DOHH2 (cell line): ENCODE results near the gene CERS6.

Experiments used
- H3F3A ChIP-seq: fragments of 200-600 bp; sonication (generic), shearing (Covaris generic); 2 replicates; pipeline ENCODE4 v1.6.0; 2016; ENCODE audit warnings: antibody characterized with exemption, mild to moderate bottlenecking; ENCODE audit not compliant: control insufficient read depth, insufficient read depth
- H3K27ac ChIP-seq: fragments of 200-600 bp; sonication (generic); 2 replicates; pipeline ENCODE4 v1.5.1; 2014; ENCODE audit warnings: low read depth, mild to moderate bottlenecking, low read length, moderate library complexity
- H3K27me3 ChIP-seq: fragments of 200-600 bp; sonication (generic); 2 replicates; pipeline ENCODE4 v1.6.1; 2014; ENCODE audit warnings: mild to moderate bottlenecking, low read length, mixed read lengths; ENCODE audit not compliant: control insufficient read depth
- H3K36me3 ChIP-seq: fragments of 200-600 bp; sonication (generic); 2 replicates; pipeline ENCODE4 v1.6.1; 2014; ENCODE audit warnings: mild to moderate bottlenecking, low read length, moderate library complexity, mixed read lengths; ENCODE audit not compliant: control insufficient read depth
- H3K4me1 ChIP-seq: fragments of 200-600 bp; sonication (generic); 2 replicates; pipeline ENCODE4 v1.6.1; 2014; ENCODE audit warnings: mild to moderate bottlenecking, low read length, mixed read lengths; ENCODE audit not compliant: control insufficient read depth
- H3K4me2 ChIP-seq: fragments of 200-600 bp; sonication (generic); 2 replicates; pipeline ENCODE4 v1.6.0; 2014; ENCODE audit warnings: mild to moderate bottlenecking, low read length, moderate library complexity
- H3K4me3 ChIP-seq: fragments of 200-600 bp; sonication (generic); 2 replicates; pipeline ENCODE4 v1.5.1; 2014; ENCODE audit warnings: mild to moderate bottlenecking, low read length, mixed read lengths
- H3K79me2 ChIP-seq: fragments of 200-600 bp; sonication (generic); 2 replicates; pipeline ENCODE4 v1.6.1; 2014; ENCODE audit warnings: mild to moderate bottlenecking, low read length, mixed read lengths; ENCODE audit not compliant: control insufficient read depth
- H3K9me2 ChIP-seq: fragments of 200-600 bp; sonication (generic); replicated peaks from 2 replicates; pipeline ENCODE4 v1.6.1; 2014; ENCODE audit warnings: mild to moderate bottlenecking, low read length, mixed read lengths; ENCODE audit not compliant: control insufficient read depth
- H3K9me3 ChIP-seq: fragments of 200-600 bp; sonication (generic); 2 replicates; pipeline ENCODE4 v1.6.1; 2014; ENCODE audit warnings: antibody characterized with exemption, low read length, mixed read lengths; ENCODE audit not compliant: control insufficient read depth, insufficient read depth
- H4K20me1 ChIP-seq: fragments of 200-600 bp; sonication (generic); 2 replicates; pipeline ENCODE4 v1.6.0; 2014; ENCODE audit warnings: low read depth, mild to moderate bottlenecking, antibody characterized with exemption, low read length, moderate library complexity; ENCODE audit not compliant: control insufficient read depth, insufficient read depth
- EZH2phosphoT487 ChIP-seq: fragments of 200-600 bp; sonication (generic); IDR thresholded peaks from 2 replicates; pipeline ENCODE4 v1.6.1; 2017; ENCODE audit warnings: borderline replicate concordance, mild to moderate bottlenecking, antibody characterized with exemption, low read length, moderate library complexity, mixed read lengths
- TF ChIP-seq, protein P1 (sequence below): fragments of 200-600 bp; sonication (generic); IDR thresholded peaks from one replicate; pipeline ENCODE4 v1.5.1; 2014; ENCODE audit warnings: antibody characterized with exemption, mild to moderate bottlenecking, low read depth, low read length; ENCODE audit not compliant: poor library complexity, severe bottlenecking

CERS6 gene

DNA sequence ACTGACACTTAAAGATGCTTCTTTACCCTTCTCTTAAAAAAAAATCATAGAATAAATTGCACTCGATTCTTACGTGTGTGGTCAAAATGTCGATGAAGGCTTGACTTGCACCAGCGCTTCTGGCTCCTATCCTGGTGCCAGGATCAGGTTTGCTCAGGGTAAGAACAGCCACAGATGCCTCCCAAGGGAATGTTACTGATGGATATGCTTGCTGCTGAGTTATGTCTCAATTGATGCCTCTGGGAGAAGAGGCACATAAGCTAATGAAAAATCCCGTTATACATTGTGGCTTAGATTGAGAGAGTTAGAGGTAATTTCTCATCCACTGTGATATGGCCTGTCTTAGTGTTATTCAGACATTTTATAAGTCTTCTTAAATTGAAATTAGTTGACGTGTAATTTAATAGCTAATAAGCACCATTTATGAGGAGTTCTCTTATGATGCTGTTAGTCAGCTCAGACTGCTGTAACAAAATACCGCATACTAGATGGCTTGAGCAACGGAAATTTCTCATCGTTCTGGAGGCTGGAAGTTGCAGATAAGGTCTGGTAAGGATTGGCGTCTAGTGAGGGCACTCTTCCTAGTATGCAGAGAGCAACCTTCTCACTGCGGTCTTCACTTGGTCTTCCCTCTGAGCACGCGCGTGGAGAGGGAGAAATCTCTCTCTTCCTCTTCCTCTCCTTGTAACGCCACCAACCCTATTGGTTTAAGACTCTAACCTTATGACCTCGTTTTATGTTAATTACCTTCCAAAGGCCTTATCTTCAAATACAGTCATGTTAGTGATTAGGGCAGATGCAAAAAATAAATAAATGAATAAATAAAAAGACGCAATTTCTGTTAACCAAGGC, 229.8 kb downstream of the CERS6 start:
- Histone ChIP-seq H3F3A (no peaks in the 10 kb centered on the region), H3K9me3 (no peaks in the 10 kb centered on the region), H4K20me1 (no peaks in the 10 kb centered on the region), H3K27me3 (0 out of 2 replicates have a peak, but pooled peaks cover 2% of the 10 kb centered on the region), H3K27ac (no peak overlapping the region), H3K79me2 (no peaks in the 10 kb centered on the region), H3K4me1 (no peaks in the 10 kb centered on the region), H3K36me3 (no peaks in the 10 kb centered on the region), H3K9me2 (no peaks in the 10 kb centered on the region), H3K4me2 (no peak overlapping the region), H3K4me3 (no peak overlapping the region)
- TF ChIP-seq, protein P1, sequence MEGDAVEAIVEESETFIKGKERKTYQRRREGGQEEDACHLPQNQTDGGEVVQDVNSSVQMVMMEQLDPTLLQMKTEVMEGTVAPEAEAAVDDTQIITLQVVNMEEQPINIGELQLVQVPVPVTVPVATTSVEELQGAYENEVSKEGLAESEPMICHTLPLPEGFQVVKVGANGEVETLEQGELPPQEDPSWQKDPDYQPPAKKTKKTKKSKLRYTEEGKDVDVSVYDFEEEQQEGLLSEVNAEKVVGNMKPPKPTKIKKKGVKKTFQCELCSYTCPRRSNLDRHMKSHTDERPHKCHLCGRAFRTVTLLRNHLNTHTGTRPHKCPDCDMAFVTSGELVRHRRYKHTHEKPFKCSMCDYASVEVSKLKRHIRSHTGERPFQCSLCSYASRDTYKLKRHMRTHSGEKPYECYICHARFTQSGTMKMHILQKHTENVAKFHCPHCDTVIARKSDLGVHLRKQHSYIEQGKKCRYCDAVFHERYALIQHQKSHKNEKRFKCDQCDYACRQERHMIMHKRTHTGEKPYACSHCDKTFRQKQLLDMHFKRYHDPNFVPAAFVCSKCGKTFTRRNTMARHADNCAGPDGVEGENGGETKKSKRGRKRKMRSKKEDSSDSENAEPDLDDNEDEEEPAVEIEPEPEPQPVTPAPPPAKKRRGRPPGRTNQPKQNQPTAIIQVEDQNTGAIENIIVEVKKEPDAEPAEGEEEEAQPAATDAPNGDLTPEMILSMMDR: no peak
- TF ChIP-seq EZH2phosphoT487: no peak

DNA sequence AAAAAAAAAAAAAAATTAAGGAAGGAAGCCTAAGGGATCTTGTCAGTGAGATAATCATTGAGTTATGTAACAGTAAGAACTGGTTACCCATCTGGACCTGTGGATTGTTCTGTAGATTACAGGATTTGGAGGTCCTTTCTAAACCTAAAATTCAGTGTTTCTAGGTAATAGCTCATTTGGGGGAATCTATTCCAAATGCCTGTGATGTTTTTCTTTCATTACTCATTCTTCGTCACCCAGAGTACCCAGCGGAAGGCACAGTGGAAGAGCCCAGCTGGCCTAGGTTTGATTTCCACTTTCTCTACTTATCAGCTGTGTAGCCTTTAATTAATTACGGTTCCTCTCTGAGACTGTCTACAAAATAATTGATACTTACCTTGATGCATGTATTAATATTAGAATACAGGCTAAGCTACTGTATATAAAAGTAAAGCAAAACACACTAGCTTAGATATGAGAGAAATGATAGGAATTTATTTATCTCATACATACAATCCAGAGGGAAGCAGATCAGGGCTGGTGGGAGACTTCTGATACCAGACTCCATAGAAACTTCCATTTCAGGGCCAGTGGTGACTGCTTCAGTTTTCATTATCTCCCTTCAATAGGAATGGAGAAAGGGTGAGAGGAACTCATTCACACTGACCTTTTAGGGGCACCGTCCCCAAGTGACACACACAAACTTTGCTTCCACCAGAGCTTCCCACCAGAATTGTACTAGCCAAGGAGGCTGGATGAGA, 230.6 kb downstream of the CERS6 start:
- Histone ChIP-seq H3K9me3 (no peaks in the 10 kb centered on the region), H3K79me2 (no peaks in the 10 kb centered on the region), H3K4me3 (no peak overlapping the region), H3K4me1 (no peaks in the 10 kb centered on the region), H3F3A (no peaks in the 10 kb centered on the region), H3K4me2 (no peak overlapping the region), H4K20me1 (no peaks in the 10 kb centered on the region), H3K9me2 (no peaks in the 10 kb centered on the region), H3K27me3 (0 out of 2 replicates have a peak, but pooled peaks cover 2% of the 10 kb centered on the region), H3K36me3 (no peaks in the 10 kb centered on the region), H3K27ac (no peak overlapping the region)
- no peak for TF ChIP-seq EZH2phosphoT487
- TF ChIP-seq, protein P1: no peak

DNA sequence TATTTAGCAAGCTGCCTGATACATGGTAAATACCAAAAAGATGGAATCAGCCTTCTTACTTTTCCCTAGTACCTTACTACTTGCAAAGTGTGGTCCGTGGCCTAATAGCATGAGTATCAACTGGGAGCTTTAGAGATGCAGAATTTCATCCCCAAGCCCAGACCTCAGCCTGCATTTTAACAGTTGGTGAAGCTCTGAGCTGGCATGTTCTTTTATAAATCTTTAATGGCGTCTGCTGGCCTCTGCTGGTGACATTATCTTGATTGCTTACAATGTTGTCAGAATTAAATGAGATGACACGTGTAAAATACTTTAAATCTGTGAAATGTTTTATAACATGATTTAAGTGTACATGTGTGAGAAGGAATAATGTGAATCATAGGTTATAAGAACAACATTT, 231.2 kb downstream of the CERS6 start:
- TF ChIP-seq, protein P1: no peak
- TF ChIP-seq EZH2phosphoT487: no peak
- Histone ChIP-seq H3F3A (no peaks in the 10 kb centered on the region), H3K4me2 (no peak overlapping the region), H3K9me2 (no peaks in the 10 kb centered on the region), H4K20me1 (no peaks in the 10 kb centered on the region), H3K4me1 (no peaks in the 10 kb centered on the region), H3K27ac (no peak overlapping the region), H3K27me3 (0 out of 2 replicates have a peak, but pooled peaks cover 2% of the 10 kb centered on the region), H3K79me2 (no peaks in the 10 kb centered on the region), H3K36me3 (no peaks in the 10 kb centered on the region), H3K4me3 (no peak overlapping the region), H3K9me3 (no peaks in the 10 kb centered on the region)
